H1 (cell line): Measurements from ENCODE around the gene CPPED1. TPM values are rescaled to one million over a fixed set of nuclear protein-coding genes. Genes with fewer than 3 reads are reported as not detected.

Source experiments
- BCL11A ChIP-seq, 2 experiments: IDR thresholded peaks; one replicate each; pipeline ENCODE4 v1.6.1; 2011; ENCODE audit warnings: low read depth in 2 of 2, low read length in 2 of 2, mild to moderate bottlenecking in 2 of 2
- FOSL1 ChIP-seq: IDR thresholded peaks from 2 replicates; pipeline ENCODE4 v1.6.1; 2011; ENCODE audit warnings: mild to moderate bottlenecking, low read depth, low read length, moderate library complexity; ENCODE audit not compliant: insufficient read depth
- KDM5A ChIP-seq: fragments of 200-600 bp; IDR thresholded peaks from 2 replicates; pipeline ENCODE4 v1.7.1; 2012; ENCODE audit warnings: mild to moderate bottlenecking, low read length, inconsistent platforms, mixed read lengths
- polyA plus RNA-seq, 7 experiments: library from polyadenylated mRNA; depleted of rRNA in 3 of 7; stranded (reverse) in 5 of 7; unstranded in 2 of 7; fragments of >200 nt in 5 of 7; fragments of 200-250 nt in 2 of 7; gene quantifications; 1 replicate in 5 of 7; 2 replicates in 1 of 7; 4 replicates in 1 of 7; pipeline versions ENCODE4 v1.2.1 to v1.2.3, GENCODE V29; 2011 to 2013; ENCODE audit warnings: missing spikeins in 2 of 7, mixed read lengths in 2 of 7
- total RNA-seq: library from RNA; stranded (reverse); fragmentation: NEBNext Ultra II Directional; extraction: Animal tissue kit (Norgen Biotek cat#: 25700); gene quantifications from 2 replicates; pipeline ENCODE4 v1.2.1, GENCODE V29; 2021

CPPED1 gene
- total and polyA plus RNA-seq, 2 of the 8 experiments (the other 6 are each of a cell fraction or from before 2014, with no cell fraction given), result 3.5 to 11.2 TPM

DNA sequence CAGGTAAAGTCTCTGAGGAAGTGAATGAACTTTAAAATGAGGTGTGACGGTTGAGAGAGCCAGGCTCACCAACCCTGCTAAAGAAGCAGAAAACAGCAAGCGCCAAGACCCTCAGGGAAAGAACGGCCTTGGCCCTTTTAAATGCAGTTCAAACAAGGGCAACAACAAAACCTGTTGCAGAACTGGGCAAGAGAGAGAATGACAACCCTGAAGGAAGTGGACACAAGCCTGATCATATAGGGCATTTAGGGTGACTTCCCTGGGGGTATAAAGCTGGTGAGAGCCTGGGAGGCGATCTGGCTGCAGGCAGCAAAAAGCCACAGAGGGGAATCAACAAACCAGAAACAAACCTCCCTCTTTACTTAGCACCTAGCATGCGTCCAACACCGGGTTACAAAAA lies 1.0 kb downstream of the CPPED1 start (continued):
- TF ChIP-seq KDM5A, result no peak
- no peak for TF ChIP-seq BCL11A (IDR thresholded peaks at IDR 0.05; ENCODE audit: low read depth in 2 of 2, low read length in 2 of 2)
- TF ChIP-seq FOSL1, result no peak
